Rectal smooth muscle tissue (tissue), 1 donor: Measurements from ENCODE around the gene TBC1D10A.

Experiments
- H3K27ac ChIP-seq: one replicate; pipeline ENCODE4 v1.7.0; 2013; ENCODE audit warnings: low read depth, low read length, inconsistent platforms
- H3K27me3 ChIP-seq: one replicate; pipeline ENCODE4 v1.7.0; 2013; ENCODE audit warnings: low read length; ENCODE audit not compliant: control insufficient read depth, insufficient read depth
- H3K36me3 ChIP-seq: one replicate; pipeline ENCODE4 v1.7.0; 2013; ENCODE audit warnings: low read length; ENCODE audit not compliant: control insufficient read depth, insufficient read depth
- H3K4me1 ChIP-seq: one replicate; pipeline ENCODE4 v1.7.0; 2013; ENCODE audit warnings: low read length; ENCODE audit not compliant: control insufficient read depth, insufficient read depth
- H3K4me3 ChIP-seq: one replicate; pipeline ENCODE4 v1.7.0; 2013; ENCODE audit warnings: low read length
- H3K9ac ChIP-seq: one replicate; pipeline ENCODE4 v1.7.0; 2013; ENCODE audit warnings: low read length

TBC1D10A gene

GRCh38 chr22:30358541-30358940 lies 31.8 kb upstream of the TBC1D10A start:
- Histone ChIP-seq H3K4me3 (no peak overlapping the region), H3K4me1 (no peaks in the 10 kb centered on the region), H3K27ac (no peak overlapping the region), H3K27me3 (no peaks in the 10 kb centered on the region), H3K36me3 (no peaks in the 10 kb centered on the region), H3K9ac (no peak overlapping the region)

GRCh38 chr22:30357650-30358215 lies 31.0 kb upstream of the TBC1D10A start:
- Histone ChIP-seq H3K27me3 (no peaks in the 10 kb centered on the region), H3K27ac (no peak overlapping the region), H3K36me3 (peaks cover 2% of the 10 kb centered on the region), H3K4me1 (no peaks in the 10 kb centered on the region), H3K4me3 (no peak overlapping the region), H3K9ac (no peak overlapping the region)

- no peak overlapping the region for H3K27ac ChIP-seq
Measured at GRCh38 chr22:30357236-30357570, 30.5 kb upstream of the TBC1D10A start.

GRCh38 chr22:30356449-30357235 lies 29.9 kb upstream of the TBC1D10A start, which contains the start of the genes CCDC157 and SF3A1:
CCDC157 (plus strand) TSS chr22:30357007; CDS start chr22:30366001, 8,994 bp downstream.
SF3A1 (minus strand) TSS chr22:30356894; CDS start chr22:30356792, 102 bp downstream.
- Histone ChIP-seq H3K27ac (peak within 1 kb of the TSS; percentile 99), H3K4me1 (no peaks in the 10 kb centered on the region), H3K4me3 (peak within 1 kb of the TSS; percentile 69), H3K27me3 (no peaks in the 10 kb centered on the region), H3K36me3 (peaks cover 12% of the 10 kb centered on the region), H3K9ac (peak within 1 kb of the TSS; percentile 87)

More at GRCh38 chr22:30357236-30357570, 30.5 kb upstream of the TBC1D10A start:
- peaks cover 6% of the 10 kb centered on the region for H3K36me3 ChIP-seq
- no peaks in the 10 kb centered on the region for H3K27me3 ChIP-seq
- H3K4me3 ChIP-seq, result peak overlapping the region; percentile 69
- no peaks in the 10 kb centered on the region for H3K4me1 ChIP-seq
- no peak overlapping the region for H3K9ac ChIP-seq

GRCh38 chr22:30354644-30355043 lies 27.9 kb upstream of the TBC1D10A start:
- no peak overlapping the region for H3K9ac ChIP-seq
- H3K27me3 ChIP-seq, result no peaks in the 10 kb centered on the region
- peaks cover 14% of the 10 kb centered on the region for H3K36me3 ChIP-seq
- no peak overlapping the region for H3K27ac ChIP-seq
- no peaks in the 10 kb centered on the region for H3K4me1 ChIP-seq
- H3K4me3 ChIP-seq, result no peak overlapping the region

- Histone ChIP-seq H3K36me3 (peaks cover 18% of the 10 kb centered on the region), H3K27me3 (no peaks in the 10 kb centered on the region), H3K4me1 (no peaks in the 10 kb centered on the region), H3K9ac (no peak overlapping the region), H3K27ac (no peak overlapping the region), H3K4me3 (no peak overlapping the region)
Measured at GRCh38 chr22:30351226-30351625, 24.5 kb upstream of the TBC1D10A start.

- Histone ChIP-seq H3K4me1 (no peaks in the 10 kb centered on the region), H3K36me3 (peaks cover 42% of the 10 kb centered on the region), H3K4me3 (no peak overlapping the region), H3K27ac (no peak overlapping the region), H3K9ac (no peak overlapping the region), H3K27me3 (no peaks in the 10 kb centered on the region)
Measured at GRCh38 chr22:30348809-30349208, 22.1 kb upstream of the TBC1D10A start.

- Histone ChIP-seq H3K36me3 (peaks cover 45% of the 10 kb centered on the region), H3K4me3 (no peak overlapping the region), H3K4me1 (no peaks in the 10 kb centered on the region), H3K27ac (no peak overlapping the region), H3K27me3 (no peaks in the 10 kb centered on the region), H3K9ac (no peak overlapping the region)
Measured at GRCh38 chr22:30348404-30348803, 21.7 kb upstream of the TBC1D10A start.

GRCh38 chr22:30347255-30347892 lies 20.6 kb upstream of the TBC1D10A start:
- no peak overlapping the region for H3K4me3 ChIP-seq
- no peak overlapping the region for H3K27ac ChIP-seq
- no peak overlapping the region for H3K9ac ChIP-seq
- peaks cover 49% of the 10 kb centered on the region for H3K36me3 ChIP-seq
- H3K4me1 ChIP-seq, result no peaks in the 10 kb centered on the region
- no peaks in the 10 kb centered on the region for H3K27me3 ChIP-seq

GRCh38 chr22:30344447-30345200 lies 17.9 kb upstream of the TBC1D10A start:
- H3K27me3 ChIP-seq, result no peaks in the 10 kb centered on the region
- no peaks in the 10 kb centered on the region for H3K4me1 ChIP-seq
- no peak overlapping the region for H3K9ac ChIP-seq
- no peak overlapping the region for H3K27ac ChIP-seq
- no peak overlapping the region for H3K4me3 ChIP-seq
- H3K36me3 ChIP-seq, result peaks cover 62% of the 10 kb centered on the region

- Histone ChIP-seq H3K9ac (no peak overlapping the region), H3K4me3 (no peak overlapping the region), H3K27ac (no peak overlapping the region)
Measured at GRCh38 chr22:30340911-30341685, 14.4 kb upstream of the TBC1D10A start.

More at GRCh38 chr22:30340911-30341685, 14.4 kb upstream of the TBC1D10A start:
- Histone ChIP-seq H3K36me3 (peaks cover 85% of the 10 kb centered on the region), H3K4me1 (no peaks in the 10 kb centered on the region), H3K27me3 (no peaks in the 10 kb centered on the region)
